ENCODE data around the gene ANO9.

The ANO9 gene

DNA sequence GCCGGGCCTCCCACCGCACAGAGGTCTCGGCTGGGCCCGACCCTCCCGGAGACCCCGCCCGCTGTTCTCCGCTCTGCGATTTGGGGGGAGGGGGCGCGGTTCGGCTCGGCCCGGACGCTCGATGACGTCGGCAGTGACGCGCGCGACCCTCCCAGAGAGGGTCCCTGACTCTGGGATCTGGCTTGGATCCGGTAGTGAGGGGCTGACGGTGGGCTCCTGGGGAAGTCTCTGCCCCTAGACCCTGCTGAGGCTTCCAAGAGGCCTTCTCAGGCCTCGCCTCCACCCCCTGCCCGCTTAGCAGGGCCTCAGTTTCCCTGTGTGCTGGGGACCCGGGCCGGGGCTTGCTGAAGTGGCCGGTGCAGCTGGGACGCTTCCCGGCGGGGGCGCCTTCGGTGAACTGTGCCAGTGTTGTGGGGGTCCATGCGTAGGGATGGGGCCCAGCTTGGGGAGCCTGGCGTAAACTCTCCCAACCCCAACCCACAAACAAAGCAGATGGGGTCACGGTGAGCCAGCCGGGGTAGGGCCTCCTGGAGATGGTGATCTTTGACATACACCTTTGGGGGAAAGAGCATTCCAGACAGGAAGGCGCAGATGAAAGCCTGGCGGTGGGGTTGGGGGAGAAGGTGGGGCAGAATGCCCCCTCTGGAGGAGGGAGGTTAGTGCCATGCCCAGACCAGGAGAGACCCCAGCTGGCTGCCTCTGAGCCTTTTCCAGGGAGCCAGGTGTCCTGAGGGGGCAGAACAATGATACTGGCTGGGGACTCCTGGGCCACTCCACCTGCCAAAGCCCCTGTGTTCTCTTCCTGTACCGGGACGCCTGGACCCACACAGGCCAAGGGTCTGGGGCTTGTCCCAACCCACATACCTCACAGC, 71.5 kb downstream of the ANO9 start:
- no peak for DNase-seq (ENCODE audit: low read depth, low spot score)

DNA sequence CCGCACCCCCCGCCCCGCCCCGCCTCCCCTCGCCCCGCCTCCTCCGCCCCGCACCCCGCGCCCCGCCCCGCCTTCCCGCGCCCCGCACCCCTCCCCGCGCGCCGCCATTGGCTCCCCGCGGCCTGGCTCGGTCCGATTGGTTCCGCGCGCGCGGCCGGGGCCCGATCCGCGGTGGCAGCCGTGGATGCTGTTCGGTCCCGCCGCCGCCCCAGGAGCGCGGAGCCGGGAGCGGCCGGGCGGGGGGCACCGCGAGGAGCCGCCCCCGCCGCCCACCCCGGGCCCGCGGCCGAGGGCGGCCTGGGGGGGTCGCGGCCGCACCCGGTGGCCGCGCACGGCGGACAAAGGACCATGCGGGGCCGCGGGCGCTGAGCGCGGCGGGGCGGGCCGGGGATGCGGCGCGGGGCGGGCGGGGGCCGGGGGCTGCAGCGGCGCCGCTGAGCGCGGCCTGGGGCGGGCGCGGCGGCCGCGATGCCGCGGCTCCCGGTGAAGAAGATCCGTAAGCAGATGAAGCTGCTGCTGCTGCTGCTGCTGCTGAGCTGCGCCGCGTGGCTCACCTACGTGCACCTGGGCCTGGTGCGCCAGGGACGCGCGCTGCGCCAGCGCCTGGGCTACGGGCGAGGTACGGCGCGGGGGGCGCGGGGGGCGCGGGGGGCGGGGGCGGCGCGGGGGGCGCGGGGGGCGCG, 72.3 kb downstream of the ANO9 start, which contains the start of gene B4GALNT4:
TSS of gene B4GALNT4 (plus strand) at position 164 of the 683 bp plus-strand sequence. CDS start at position 469, 305 bp downstream.
- no peak for DNase-seq (ENCODE audit: low read depth, low spot score)

DNA sequence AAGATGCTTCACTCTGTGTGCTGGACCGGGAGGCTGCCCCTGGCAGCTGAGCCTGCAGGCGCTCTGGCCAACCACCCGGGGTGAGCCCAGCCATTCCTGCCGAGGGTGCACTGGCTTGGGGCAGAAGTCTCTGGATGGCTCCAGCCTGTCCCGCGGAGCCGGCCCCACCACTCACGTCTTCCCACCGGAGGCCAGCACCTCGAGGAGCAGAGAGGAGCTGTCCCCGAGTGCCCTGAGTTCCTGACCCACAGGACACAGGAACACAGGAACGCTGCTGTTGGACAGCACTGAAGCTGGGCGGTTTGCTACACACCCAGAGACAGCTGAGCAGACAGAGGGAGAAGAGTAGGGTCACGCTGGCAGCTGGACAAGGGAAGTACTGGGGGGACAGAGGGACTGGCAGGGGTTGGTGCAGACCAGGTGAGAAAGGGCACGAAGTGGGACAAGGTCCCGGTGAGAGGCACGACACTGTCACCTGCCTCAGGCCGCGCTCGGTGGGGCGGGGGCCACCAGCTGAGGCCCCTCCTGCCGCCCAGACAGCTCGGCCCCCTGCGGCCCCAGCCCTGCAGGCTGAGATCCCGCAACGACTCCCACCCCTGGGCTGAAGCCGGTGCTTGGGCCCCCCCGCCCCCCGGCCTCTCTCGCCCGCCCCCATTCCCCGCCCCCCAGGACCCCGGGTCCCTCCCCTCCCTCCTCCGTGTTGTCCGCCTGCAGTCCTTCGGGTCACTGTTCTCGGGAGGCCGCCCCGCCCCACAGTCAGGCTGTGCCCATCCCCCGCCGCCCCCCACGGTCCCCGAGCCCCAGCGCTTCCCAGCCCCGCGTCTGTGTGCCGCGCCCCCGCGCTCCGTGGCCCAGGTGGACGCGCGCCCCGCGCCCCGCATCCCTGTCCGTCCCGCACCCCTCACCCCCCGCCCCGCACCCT, 73.1 kb downstream of the ANO9 start:
- DNase-seq (ENCODE audit: low read depth, low spot score): no peak

DNA sequence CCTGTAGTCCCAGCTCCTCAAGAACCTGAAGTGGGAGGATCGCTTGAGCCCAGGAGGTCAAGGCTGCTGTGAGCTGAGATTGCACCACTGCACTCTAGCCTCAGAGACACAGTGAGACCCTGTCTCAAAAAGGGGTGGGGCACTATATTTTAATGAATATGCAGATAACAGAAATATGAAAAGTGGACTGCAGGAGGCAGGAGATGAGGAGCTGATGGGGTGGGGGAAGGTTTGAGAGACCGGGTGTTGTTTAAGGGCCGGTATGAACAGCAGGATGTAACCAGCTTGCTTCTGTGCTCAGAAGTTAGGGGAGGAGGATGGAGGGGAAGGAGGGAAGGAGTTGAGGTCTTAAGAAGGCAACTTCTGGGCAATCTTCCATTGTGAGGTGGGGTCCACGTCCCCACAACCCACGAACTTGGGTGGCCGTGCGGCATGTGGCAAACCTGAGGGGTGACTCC, 73.8 kb downstream of the ANO9 start:
- no peak for DNase-seq (ENCODE audit: low read depth, low spot score)

All from activated CD4-positive, CD25-positive, alpha-beta regulatory T cell treated with anti-CD3 and anti-CD28 coated beads, Interleukin-2, amount 50 U/mL, for 16 hours (primary cell).